Measurements from ENCODE around the gene AKAIN1.

The AKAIN1 gene

DNA sequence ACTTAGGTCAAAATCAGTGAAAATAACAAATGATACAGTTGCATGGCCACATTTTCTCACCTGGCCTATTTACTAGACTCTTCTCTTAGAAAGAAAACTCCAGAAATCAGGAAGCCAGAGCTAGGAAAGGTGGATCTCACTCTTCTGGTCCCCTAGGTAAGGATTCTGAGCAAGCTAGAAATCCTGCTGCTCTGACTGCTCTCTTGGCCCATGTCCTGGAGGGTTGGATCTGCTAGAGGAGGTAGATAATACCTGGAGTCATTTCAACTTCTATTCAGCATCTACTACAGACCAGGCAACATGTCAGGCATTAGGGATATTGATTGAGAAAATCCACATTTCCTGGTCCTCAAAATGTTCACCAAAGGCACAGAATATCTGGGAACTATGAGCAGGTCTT is 34.9 kb downstream of the AKAIN1 start:
- Histone ChIP-seq H3K4me3 (ENCODE audit: low read depth, low read length) (no peak overlapping the region), H3K4ac (ENCODE audit: low read depth, low read length) (no peak overlapping the region), H3K4me2 (ENCODE audit: low read length) (no peak overlapping the region), H4K91ac (ENCODE audit: low read depth, low read length) (no peak overlapping the region), H2AFZ (ENCODE audit: insufficient read depth, low read length, poor library complexity) (no peak overlapping the region), H2AK5ac (ENCODE audit: low read length) (no peak overlapping the region), H3K9me3 (ENCODE audit: insufficient read depth, low read depth, low read length) (no peaks in the 10 kb centered on the region), H4K8ac (ENCODE audit: low read depth, low read length) (no peak overlapping the region), H3K9ac (ENCODE audit: low read length) (no peak overlapping the region), H3K79me2 (ENCODE audit: control insufficient read depth, insufficient read depth, low read length, poor library complexity) (no peaks in the 10 kb centered on the region), H3K27me3 (ENCODE audit: insufficient read depth, low read length) (no peaks in the 10 kb centered on the region), H4K12ac (ENCODE audit: low read depth, low read length) (no peak overlapping the region), H3K4me1 (ENCODE audit: control insufficient read depth in 1 of 2, insufficient read depth in 2 of 2, low read length in 2 of 2) (no peaks in the 10 kb centered on the region), H2BK12ac (ENCODE audit: low read length) (no peak overlapping the region), H3K14ac (ENCODE audit: low read length) (no peak overlapping the region), H3K27ac (ENCODE audit: low read depth, low read length) (no peak overlapping the region), H2BK120ac (ENCODE audit: insufficient read depth, low read length, poor library complexity) (no peak overlapping the region), H3K79me1 (ENCODE audit: low read length) (no peaks in the 10 kb centered on the region), H2BK5ac (ENCODE audit: low read depth, low read length, poor library complexity) (no peak overlapping the region), H3K18ac (ENCODE audit: low read length) (no peak overlapping the region), H3K23ac (ENCODE audit: low read length) (no peak overlapping the region), H3K36me3 (ENCODE audit: control insufficient read depth in 1 of 2, insufficient read depth in 2 of 2, low read length in 2 of 2) (no peaks in the 10 kb centered on the region)
- DNase-seq: no peak

DNA sequence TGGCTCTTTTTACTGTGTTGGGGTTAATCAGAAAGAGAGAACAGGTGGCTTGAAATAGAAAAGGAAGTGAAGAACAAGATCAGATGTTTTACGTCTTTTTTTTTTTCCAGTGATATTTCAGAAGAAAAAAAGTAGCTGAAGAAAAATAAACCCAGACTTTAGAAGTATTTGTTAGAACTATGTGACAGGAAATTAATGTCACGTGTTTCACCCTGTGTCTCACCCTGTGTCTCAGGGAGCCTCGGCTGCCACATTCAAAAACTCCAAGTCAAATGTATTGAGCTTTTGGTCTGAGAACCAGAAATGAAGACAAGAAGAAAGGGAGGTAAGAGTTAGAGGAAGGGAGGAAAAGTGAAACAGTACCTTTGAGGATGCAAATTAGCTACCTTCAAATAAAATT is 38.0 kb downstream of the AKAIN1 start:
- Histone ChIP-seq H4K8ac (ENCODE audit: low read depth, low read length) (no peak overlapping the region), H3K18ac (ENCODE audit: low read length) (no peak overlapping the region), H2BK120ac (ENCODE audit: insufficient read depth, low read length, poor library complexity) (no peak overlapping the region), H4K91ac (ENCODE audit: low read depth, low read length) (no peak overlapping the region), H3K4me1 (ENCODE audit: control insufficient read depth in 1 of 2, insufficient read depth in 2 of 2, low read length in 2 of 2) (no peaks in the 10 kb centered on the region), H3K23ac (ENCODE audit: low read length) (no peak overlapping the region), H3K79me2 (ENCODE audit: control insufficient read depth, insufficient read depth, low read length, poor library complexity) (no peaks in the 10 kb centered on the region), H3K4me2 (ENCODE audit: low read length) (no peak overlapping the region), H3K27me3 (ENCODE audit: insufficient read depth, low read length) (no peaks in the 10 kb centered on the region), H3K27ac (ENCODE audit: low read depth, low read length) (no peak overlapping the region), H2AFZ (ENCODE audit: insufficient read depth, low read length, poor library complexity) (no peak overlapping the region), H3K9ac (ENCODE audit: low read length) (no peak overlapping the region), H3K9me3 (ENCODE audit: insufficient read depth, low read depth, low read length) (no peaks in the 10 kb centered on the region), H3K79me1 (ENCODE audit: low read length) (no peaks in the 10 kb centered on the region), H2AK5ac (ENCODE audit: low read length) (no peak overlapping the region), H4K12ac (ENCODE audit: low read depth, low read length) (no peak overlapping the region), H3K36me3 (ENCODE audit: control insufficient read depth in 1 of 2, insufficient read depth in 2 of 2, low read length in 2 of 2) (no peaks in the 10 kb centered on the region), H2BK12ac (ENCODE audit: low read length) (no peak overlapping the region), H3K4ac (ENCODE audit: low read depth, low read length) (no peak overlapping the region), H3K4me3 (ENCODE audit: low read depth, low read length) (no peak overlapping the region), H3K14ac (ENCODE audit: low read length) (no peak overlapping the region), H2BK5ac (ENCODE audit: low read depth, low read length, poor library complexity) (no peak overlapping the region)
- DNase-seq: no peak
- WGBS (ENCODE audit: extremely low coverage, insufficient coverage, insufficient read length): no CpG with 5 or more reads among the region's 3 CpGs

DNA sequence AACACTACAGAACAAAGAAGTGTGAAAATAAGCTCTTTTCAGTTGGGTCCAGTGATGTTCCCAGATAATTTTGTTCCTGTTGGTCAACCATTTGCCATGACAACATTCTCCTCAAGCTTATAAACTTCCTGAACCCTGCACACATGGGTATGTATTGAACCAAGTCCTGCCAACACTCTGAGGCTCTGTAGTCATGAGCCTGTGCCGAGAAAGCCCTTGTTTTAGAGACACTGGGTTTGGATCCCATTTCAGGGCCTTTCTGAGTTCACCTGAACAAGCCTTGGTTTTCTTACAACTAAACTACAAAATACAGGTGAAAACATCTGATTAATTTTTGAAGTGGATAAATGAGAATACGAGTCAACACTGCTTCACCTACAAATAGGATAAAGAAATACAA is 38.5 kb downstream of the AKAIN1 start:
- H2BK12ac ChIP-seq (ENCODE audit: low read length): no peak overlapping the region
- H3K27ac ChIP-seq (ENCODE audit: low read depth, low read length): no peak overlapping the region
- no peaks in the 10 kb centered on the region for H3K79me2 ChIP-seq (ENCODE audit: control insufficient read depth, insufficient read depth, low read length, poor library complexity)
- no peak overlapping the region for H2BK120ac ChIP-seq (ENCODE audit: insufficient read depth, low read length, poor library complexity)
- no peaks in the 10 kb centered on the region for H3K27me3 ChIP-seq (ENCODE audit: insufficient read depth, low read length)
- no peak overlapping the region for H2AK5ac ChIP-seq (ENCODE audit: low read length)
- no peak overlapping the region for H4K91ac ChIP-seq (ENCODE audit: low read depth, low read length)
- no peak overlapping the region for H3K4me3 ChIP-seq (ENCODE audit: low read depth, low read length)
- H2AFZ ChIP-seq (ENCODE audit: insufficient read depth, low read length, poor library complexity): no peak overlapping the region
- no peak overlapping the region for H3K4me2 ChIP-seq (ENCODE audit: low read length)
- H3K23ac ChIP-seq (ENCODE audit: low read length): no peak overlapping the region
- no peak overlapping the region for H3K14ac ChIP-seq (ENCODE audit: low read length)
- no peak overlapping the region for H4K12ac ChIP-seq (ENCODE audit: low read depth, low read length)
- H3K4ac ChIP-seq (ENCODE audit: low read depth, low read length): no peak overlapping the region
- H3K9ac ChIP-seq (ENCODE audit: low read length): no peak overlapping the region
- no peaks in the 10 kb centered on the region for H3K36me3 ChIP-seq (ENCODE audit: control insufficient read depth in 1 of 2, insufficient read depth in 2 of 2, low read length in 2 of 2)
- no CpG with 5 or more reads among the region's 2 CpGs for WGBS (ENCODE audit: extremely low coverage, insufficient coverage, insufficient read length)
- no peak for DNase-seq
- H3K9me3 ChIP-seq (ENCODE audit: insufficient read depth, low read depth, low read length): no peaks in the 10 kb centered on the region
- H4K8ac ChIP-seq (ENCODE audit: low read depth, low read length): no peak overlapping the region
- H3K79me1 ChIP-seq (ENCODE audit: low read length): no peaks in the 10 kb centered on the region
- no peak overlapping the region for H3K18ac ChIP-seq (ENCODE audit: low read length)
- H3K4me1 ChIP-seq (ENCODE audit: control insufficient read depth in 1 of 2, insufficient read depth in 2 of 2, low read length in 2 of 2): no peaks in the 10 kb centered on the region
- no peak overlapping the region for H2BK5ac ChIP-seq (ENCODE audit: low read depth, low read length, poor library complexity)

DNA sequence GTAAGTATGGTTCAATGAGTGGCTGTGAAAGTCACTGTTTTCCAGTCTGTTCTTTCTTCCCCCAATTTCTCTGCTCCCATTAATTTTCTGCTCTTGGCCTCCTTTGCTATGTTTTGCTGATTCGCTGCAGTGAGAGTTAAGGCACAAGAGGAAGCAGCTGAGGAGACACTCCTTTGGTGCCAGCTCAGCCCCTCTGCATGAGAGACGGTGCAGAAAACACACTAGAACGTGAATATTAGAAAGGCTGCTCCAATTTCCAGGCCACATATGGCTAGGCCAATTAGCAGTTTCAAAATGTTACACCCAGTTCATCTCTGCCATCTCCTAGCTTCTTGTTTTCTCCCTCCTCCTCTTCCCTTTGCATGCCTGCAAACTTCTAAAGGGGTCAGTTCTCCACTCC is 38.9 kb downstream of the AKAIN1 start:
- Histone ChIP-seq H3K9ac (ENCODE audit: low read length) (no peak overlapping the region), H3K23ac (ENCODE audit: low read length) (no peak overlapping the region), H3K4me2 (ENCODE audit: low read length) (no peak overlapping the region), H3K18ac (ENCODE audit: low read length) (no peak overlapping the region), H3K27me3 (ENCODE audit: insufficient read depth, low read length) (no peaks in the 10 kb centered on the region), H3K79me2 (ENCODE audit: control insufficient read depth, insufficient read depth, low read length, poor library complexity) (no peaks in the 10 kb centered on the region), H3K79me1 (ENCODE audit: low read length) (no peaks in the 10 kb centered on the region), H4K91ac (ENCODE audit: low read depth, low read length) (no peak overlapping the region), H2BK12ac (ENCODE audit: low read length) (no peak overlapping the region), H3K4me3 (ENCODE audit: low read depth, low read length) (no peak overlapping the region), H3K9me3 (ENCODE audit: insufficient read depth, low read depth, low read length) (no peaks in the 10 kb centered on the region), H3K14ac (ENCODE audit: low read length) (no peak overlapping the region), H2AFZ (ENCODE audit: insufficient read depth, low read length, poor library complexity) (no peak overlapping the region), H2BK5ac (ENCODE audit: low read depth, low read length, poor library complexity) (no peak overlapping the region), H2AK5ac (ENCODE audit: low read length) (no peak overlapping the region), H2BK120ac (ENCODE audit: insufficient read depth, low read length, poor library complexity) (no peak overlapping the region), H3K4ac (ENCODE audit: low read depth, low read length) (no peak overlapping the region), H3K27ac (ENCODE audit: low read depth, low read length) (no peak overlapping the region), H4K12ac (ENCODE audit: low read depth, low read length) (no peak overlapping the region), H3K4me1 (ENCODE audit: control insufficient read depth in 1 of 2, insufficient read depth in 2 of 2, low read length in 2 of 2) (no peaks in the 10 kb centered on the region), H3K36me3 (ENCODE audit: control insufficient read depth in 1 of 2, insufficient read depth in 2 of 2, low read length in 2 of 2) (no peaks in the 10 kb centered on the region), H4K8ac (ENCODE audit: low read depth, low read length) (no peak overlapping the region)
- WGBS (ENCODE audit: extremely low coverage, insufficient coverage, insufficient read length): no CpG with 5 or more reads among the region's 3 CpGs
- no peak for DNase-seq

DNA sequence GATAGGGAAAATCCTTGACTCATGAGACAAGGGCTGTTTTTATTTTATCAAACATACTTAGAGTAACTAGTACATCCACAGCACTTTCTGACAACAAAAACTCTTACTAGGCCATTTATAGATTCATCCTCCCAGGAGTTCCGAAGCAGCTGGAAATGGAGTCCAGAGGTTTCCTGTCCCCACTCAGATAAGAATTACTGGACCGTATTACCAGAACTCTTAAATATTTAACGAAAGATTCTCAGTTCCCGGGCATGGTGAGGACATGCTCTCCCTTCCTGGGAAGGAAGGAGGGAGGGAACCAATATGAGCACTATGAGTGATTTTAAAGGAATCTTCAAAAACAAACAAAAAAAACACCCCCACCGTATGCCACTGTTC is 41.2 kb downstream of the AKAIN1 start:
- no peaks in the 10 kb centered on the region for H3K4me1 ChIP-seq (ENCODE audit: control insufficient read depth in 1 of 2, insufficient read depth in 2 of 2, low read length in 2 of 2)
- no peak overlapping the region for H3K4me2 ChIP-seq (ENCODE audit: low read length)
- H2BK12ac ChIP-seq (ENCODE audit: low read length): no peak overlapping the region
- H3K9ac ChIP-seq (ENCODE audit: low read length): no peak overlapping the region
- H3K79me1 ChIP-seq (ENCODE audit: low read length): no peaks in the 10 kb centered on the region
- no peak overlapping the region for H2BK120ac ChIP-seq (ENCODE audit: insufficient read depth, low read length, poor library complexity)
- H3K4ac ChIP-seq (ENCODE audit: low read depth, low read length): no peak overlapping the region
- no peaks in the 10 kb centered on the region for H3K79me2 ChIP-seq (ENCODE audit: control insufficient read depth, insufficient read depth, low read length, poor library complexity)
- no peaks in the 10 kb centered on the region for H3K27me3 ChIP-seq (ENCODE audit: insufficient read depth, low read length)
- no peak overlapping the region for H4K8ac ChIP-seq (ENCODE audit: low read depth, low read length)
- no peak overlapping the region for H3K4me3 ChIP-seq (ENCODE audit: low read depth, low read length)
- H3K27ac ChIP-seq (ENCODE audit: low read depth, low read length): no peak overlapping the region
- H3K14ac ChIP-seq (ENCODE audit: low read length): no peak overlapping the region
- H3K36me3 ChIP-seq (ENCODE audit: control insufficient read depth in 1 of 2, insufficient read depth in 2 of 2, low read length in 2 of 2): no peaks in the 10 kb centered on the region
- no peak overlapping the region for H4K91ac ChIP-seq (ENCODE audit: low read depth, low read length)
- H2BK5ac ChIP-seq (ENCODE audit: low read depth, low read length, poor library complexity): no peak overlapping the region
- H2AFZ ChIP-seq (ENCODE audit: insufficient read depth, low read length, poor library complexity): no peak overlapping the region
- no peak for DNase-seq
- H3K23ac ChIP-seq (ENCODE audit: low read length): no peak overlapping the region
- no peak overlapping the region for H2AK5ac ChIP-seq (ENCODE audit: low read length)
- H4K12ac ChIP-seq (ENCODE audit: low read depth, low read length): no peak overlapping the region
- WGBS (ENCODE audit: extremely low coverage, insufficient coverage, insufficient read length): 100% methylated on average over 1 of the region's 5 CpGs
- H3K18ac ChIP-seq (ENCODE audit: low read length): no peak overlapping the region
- no peaks in the 10 kb centered on the region for H3K9me3 ChIP-seq (ENCODE audit: insufficient read depth, low read depth, low read length)
